GM10266 (cell line): ENCODE data around the gene NUP210L.
"Not testable (repeated sequence)": the region's sequence is repeated elsewhere in the genome, so short reads cannot be mapped to it uniquely, and the experiment has no call there.

Experiments
- DNase-seq: peaks from one replicate; pipeline ENCODE4 v3.0.0; 2012; ENCODE audit errors: extremely low spot score
- TF ChIP-seq, protein P1 (sequence below): IDR thresholded peaks from 2 replicates; pipeline ENCODE4 v1.5.1; 2012; ENCODE audit warnings: mild to moderate bottlenecking, low read depth; ENCODE audit not compliant: control insufficient read depth, insufficient read depth; ENCODE audit errors: missing control alignments

The NUP210L gene

DNA sequence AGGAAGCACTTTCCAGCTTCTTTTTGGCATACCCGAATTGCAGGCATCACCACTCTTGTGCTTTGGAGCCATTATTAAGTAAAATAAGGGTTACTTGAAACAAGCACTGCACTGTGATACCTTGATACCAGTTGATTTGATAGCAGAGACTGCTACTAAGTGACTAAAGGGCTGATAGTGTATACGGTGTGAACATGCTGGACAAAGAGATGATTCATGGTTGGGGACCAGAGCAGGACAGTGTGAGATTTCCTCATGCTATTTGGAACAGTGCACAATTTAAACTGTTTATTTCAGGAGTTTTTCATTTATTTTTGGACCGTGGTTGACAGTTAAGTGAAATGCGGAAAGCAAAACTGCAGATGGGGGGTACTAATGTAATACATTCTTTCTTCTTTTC lies 154.5 kb downstream of the NUP210L start:
- TF ChIP-seq, protein P1, sequence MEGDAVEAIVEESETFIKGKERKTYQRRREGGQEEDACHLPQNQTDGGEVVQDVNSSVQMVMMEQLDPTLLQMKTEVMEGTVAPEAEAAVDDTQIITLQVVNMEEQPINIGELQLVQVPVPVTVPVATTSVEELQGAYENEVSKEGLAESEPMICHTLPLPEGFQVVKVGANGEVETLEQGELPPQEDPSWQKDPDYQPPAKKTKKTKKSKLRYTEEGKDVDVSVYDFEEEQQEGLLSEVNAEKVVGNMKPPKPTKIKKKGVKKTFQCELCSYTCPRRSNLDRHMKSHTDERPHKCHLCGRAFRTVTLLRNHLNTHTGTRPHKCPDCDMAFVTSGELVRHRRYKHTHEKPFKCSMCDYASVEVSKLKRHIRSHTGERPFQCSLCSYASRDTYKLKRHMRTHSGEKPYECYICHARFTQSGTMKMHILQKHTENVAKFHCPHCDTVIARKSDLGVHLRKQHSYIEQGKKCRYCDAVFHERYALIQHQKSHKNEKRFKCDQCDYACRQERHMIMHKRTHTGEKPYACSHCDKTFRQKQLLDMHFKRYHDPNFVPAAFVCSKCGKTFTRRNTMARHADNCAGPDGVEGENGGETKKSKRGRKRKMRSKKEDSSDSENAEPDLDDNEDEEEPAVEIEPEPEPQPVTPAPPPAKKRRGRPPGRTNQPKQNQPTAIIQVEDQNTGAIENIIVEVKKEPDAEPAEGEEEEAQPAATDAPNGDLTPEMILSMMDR: no peak

DNA sequence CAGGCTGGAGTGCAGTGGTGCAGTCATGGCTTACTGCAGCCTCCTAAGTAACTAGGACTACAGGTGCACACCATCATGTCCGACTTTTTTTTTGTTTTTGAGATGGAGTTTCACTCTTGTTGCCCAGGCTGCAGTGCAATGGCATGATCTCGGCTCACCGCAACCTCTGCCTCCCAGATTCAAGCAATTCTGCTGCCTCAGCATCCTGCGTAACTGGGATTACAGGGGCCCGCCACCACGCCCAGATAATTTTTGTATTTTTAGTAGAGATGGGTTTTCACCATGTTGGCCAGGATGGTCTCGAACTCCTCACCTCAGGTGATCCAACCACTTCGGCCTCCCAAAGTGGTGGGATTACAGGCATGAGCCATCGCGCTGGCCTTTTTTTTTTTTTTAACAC lies 158.0 kb downstream of the NUP210L start:
- DNase-seq: not testable (repeated sequence)

More for the DNA sequence above, 154.5 kb downstream of the NUP210L start:
- no peak for DNase-seq

DNA sequence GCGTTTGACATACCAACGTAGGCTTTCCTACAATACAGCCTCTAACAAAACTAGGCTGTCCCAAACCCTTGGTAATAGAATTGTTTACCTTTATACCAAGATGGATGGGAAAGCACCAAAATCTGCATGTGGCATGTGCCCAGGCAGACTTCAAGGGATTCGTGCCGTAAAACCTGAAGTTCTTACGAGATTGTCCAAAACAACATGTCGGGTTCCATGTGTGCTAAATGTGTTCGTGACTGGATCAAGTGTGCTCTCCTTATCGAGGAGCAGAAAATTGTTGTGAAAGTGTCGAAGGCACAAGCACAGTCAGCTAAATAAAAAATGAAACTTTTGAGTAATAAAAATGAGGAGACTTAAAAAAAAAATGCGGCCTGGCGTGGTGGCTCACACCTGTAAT lies 159.2 kb downstream of the NUP210L start:
- TF ChIP-seq, protein P1: no peak
- DNase-seq: no peak

DNA sequence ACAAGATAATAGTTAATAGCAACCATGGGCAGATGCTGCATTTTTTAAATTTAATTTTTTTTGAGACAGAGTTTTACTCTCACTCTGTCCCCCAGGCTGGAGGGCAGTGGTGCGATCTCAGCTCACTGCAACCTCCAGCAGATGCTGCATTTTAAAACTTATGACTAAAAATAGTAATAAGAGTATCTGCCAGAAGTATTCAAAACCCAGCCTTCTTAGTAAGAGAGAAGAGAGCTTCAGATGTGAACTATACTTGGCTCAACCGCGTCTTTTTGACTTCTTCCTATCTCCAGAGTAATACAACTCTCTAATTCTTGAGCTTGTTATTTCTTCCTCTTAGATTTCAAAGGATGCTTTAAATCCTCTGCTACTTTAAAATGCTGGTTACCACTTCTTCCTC lies 159.7 kb downstream of the NUP210L start:
- TF ChIP-seq, protein P1: no peak
- DNase-seq: no peak

DNA sequence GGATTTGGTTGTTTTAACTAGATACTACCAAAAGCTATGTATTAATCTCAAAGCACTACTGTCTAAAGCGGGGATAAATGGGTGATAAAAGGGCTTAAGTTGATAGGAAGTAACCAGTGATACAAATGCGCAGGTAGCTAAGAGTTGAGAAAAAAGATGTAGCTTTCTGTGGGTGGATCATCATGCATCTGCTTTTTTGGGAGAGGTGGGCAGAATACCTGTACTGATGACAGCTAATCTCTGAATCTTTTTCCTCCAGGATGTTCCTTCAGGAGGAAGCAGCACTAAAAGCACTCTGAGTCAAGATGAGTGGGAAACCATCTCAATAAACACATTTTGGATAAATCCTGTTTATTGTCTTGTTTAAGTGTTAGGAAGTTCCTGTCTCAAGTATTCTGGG lies 163.1 kb downstream of the NUP210L start:
- DNase-seq: no peak
- TF ChIP-seq, protein P1: no peak

DNA sequence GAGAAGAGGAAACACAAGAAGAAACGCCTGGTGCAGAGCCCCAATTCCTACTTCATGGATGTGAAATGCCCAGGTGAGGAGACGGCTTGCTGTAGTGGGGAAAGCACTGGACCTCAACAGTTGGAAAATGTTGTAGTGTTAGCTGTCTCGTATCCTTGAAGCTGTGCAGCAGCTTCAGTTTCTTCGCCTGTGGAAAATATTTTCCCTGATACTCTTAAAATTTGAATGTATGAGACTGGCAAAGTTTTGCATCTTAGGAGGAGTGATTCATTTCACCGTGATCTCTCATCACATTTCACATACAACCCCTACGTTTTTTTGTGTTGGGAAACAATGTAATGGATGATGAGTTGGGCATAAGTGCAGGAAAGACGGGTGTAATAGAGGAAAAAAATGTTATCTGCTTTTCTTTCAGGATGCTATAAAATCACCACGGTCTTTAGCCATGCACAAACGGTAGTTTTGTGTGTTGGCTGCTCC lies 163.7 kb downstream of the NUP210L start:
- TF ChIP-seq, protein P1: no peak
- no peak for DNase-seq

DNA sequence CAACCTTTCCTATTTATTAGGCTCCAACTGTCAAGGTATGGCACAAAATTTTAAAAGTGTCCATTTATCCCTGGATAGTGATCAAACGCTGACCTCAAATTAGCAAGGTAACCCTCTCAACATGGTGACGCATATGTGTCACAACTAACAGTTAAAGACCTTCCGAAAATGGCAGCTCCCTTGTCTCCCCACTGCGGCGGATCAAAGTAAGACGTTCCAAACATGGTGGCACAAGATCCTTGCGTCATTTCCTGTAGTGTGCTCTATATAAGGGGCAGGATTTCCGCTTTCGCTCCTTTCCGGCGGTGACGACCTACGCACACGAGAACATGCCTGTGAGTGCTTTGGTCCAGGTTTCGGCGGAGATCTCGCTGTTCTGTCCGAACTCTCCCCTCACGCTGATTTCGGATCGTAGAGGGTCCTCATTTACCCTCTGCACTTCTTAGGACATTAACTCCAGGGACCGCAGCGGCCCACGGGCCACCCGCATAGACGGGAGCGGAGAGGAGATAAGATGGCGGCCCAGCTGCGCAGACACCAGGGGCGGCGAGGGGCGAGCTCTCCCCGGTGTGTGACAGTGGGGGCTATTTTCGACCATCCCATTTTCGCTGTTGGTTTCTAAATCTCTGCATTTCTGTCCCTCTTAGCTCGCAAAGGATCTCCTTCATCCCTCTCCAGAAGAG lies 164.3 kb downstream of the NUP210L start, which contains the start of gene RPS27:
Gene RPS27 (plus strand): TSS at position 295 of the 683 bp plus-strand sequence. CDS start 35 bp downstream, at position 330.
- DNase-seq: peak; percentile 94
- TF ChIP-seq, protein P1: no peak

DNA sequence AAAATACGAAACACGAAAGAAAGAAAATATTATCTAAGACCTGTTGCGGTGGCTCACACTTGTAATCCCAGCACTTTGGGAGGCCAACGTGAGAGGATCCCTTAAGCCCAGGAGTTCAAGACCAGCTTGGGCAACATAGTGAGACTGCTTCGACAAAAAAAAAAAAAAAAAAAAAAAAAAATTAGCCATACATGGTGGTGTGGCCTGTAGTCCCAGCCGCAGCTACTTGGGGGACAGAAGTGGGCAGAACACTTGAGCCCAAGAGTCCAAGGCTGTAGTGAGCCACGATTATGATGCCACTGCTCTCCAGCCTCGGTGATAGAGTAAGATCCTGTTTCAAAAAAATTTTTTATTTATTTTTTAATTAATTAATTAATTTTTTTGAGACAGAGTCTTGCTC lies 167.3 kb downstream of the NUP210L start:
- DNase-seq: no peak
- TF ChIP-seq, protein P1: no peak
